ENCODE results near the gene LRRC8C.

The LRRC8C gene

DNA sequence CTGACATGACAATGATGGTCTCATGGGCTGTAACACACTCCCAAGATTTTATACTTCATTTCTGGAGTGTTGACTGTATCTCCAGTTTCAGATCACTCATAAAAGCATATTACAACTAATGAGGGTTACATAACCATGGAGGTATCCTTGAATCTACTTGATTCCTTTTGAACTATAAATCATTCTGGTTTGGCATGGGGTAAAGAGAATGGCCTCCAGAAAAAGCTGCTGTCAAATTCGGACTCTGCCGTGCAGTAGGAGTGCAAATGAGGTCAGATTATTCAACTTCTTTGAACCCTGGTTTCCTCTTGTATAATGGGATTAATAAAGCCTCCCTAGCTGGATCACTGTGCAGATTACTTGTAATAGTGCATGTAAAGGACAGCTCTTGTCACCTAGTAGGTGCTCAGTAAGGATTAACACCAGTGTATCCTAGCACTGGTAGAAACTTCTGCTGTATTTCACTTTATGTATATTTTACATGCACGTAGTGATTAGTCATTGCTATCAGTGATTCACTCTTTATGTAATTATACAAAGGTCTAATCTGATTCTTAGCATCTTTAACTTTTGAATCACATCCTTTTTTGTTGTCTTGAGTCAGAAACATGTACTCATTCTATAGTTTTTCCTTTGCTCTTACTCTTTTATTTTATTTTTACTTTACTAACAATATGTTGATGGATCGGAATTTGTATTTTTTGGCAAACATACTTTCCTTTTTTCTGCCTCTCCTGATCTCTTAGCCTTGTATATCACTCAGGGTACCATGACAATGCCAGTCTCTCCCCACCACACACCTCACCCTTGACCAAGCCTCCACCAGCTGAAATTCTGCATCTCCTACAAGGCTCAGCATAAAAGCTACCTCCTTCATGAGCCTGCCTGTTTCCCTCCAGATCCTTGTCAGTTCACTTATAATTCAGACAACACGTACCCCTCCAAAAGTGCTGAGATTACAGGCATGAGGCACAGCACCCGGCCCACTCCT, 3.2 kb downstream of the LRRC8C start:
- DNase-seq, result no peak

DNA sequence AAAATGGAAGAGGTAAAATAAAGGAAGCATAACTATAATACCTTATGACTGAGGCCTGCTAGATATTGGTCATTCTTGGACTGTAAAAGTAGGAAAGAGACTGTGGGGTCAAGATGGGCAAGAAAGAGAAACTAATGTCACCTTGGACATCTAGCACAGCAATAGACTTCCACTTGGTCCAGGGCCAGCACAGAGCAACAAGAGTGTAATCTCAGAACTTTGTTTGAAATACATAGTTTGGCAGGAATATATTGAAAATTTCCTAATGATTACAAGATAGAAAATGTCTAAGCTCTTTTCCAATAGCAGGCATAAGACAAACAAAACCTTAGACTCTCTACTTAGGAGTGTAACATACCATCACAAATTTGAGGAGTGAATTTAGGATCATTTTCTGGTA, 4.6 kb downstream of the LRRC8C start:
- no peak for DNase-seq

DNA sequence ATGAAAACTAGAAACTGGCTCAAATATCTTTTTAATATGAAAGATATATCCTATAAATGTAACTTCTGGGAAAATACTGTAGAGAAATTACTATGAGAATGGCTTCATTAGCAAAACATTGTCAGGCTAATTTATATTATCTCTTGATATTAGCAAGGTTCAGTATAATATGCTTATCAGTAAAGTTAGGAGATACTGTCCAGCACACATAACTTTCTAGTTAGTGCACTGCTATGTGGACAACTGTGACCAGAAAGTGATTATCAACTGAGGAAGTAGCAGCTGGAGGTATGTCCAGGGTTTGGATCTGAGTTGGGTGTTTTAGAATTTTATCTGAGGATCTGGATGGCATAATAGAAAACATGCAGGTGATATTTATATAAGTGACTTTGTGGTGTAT, 7.5 kb downstream of the LRRC8C start:
- DNase-seq, result no peak

DNA sequence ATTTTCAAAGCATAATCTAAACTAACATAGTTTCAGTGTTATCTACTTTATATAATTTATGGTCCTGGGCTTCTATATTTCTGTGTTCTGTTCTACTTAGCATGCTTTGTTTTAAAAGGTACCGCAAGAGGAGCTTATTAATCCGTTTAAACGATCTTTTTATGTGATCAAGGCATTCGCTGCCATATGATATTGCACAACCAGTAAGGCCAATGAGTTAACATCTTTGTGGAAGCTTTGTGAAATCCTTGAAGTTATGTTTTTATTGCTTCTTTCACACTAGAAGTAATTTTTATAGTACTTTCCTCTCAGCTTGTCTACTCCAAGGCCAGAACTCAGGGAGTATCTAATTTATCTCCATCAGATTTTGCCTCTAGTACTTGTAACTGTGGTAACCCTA, 8.9 kb downstream of the LRRC8C start:
- DNase-seq, result no peak

DNA sequence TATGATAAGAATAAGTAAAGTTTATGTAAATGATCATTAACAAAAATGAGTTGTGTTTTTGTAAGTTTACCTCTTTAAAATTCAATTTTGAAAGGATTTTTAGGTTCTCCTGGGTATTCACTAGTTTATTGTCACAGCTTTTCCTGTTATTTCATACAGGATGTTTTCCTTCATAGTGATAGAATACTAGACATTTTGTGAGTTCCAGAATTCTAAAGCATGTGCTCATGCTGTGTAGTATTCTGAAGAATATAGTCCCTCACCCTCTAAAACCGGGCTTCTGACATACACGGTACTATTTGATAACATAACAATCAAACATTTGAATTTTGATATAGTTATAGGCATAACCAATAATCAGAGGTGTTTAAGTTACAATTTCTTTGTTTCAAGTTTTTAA, 10.7 kb downstream of the LRRC8C start:
- DNase-seq, result no peak

DNA sequence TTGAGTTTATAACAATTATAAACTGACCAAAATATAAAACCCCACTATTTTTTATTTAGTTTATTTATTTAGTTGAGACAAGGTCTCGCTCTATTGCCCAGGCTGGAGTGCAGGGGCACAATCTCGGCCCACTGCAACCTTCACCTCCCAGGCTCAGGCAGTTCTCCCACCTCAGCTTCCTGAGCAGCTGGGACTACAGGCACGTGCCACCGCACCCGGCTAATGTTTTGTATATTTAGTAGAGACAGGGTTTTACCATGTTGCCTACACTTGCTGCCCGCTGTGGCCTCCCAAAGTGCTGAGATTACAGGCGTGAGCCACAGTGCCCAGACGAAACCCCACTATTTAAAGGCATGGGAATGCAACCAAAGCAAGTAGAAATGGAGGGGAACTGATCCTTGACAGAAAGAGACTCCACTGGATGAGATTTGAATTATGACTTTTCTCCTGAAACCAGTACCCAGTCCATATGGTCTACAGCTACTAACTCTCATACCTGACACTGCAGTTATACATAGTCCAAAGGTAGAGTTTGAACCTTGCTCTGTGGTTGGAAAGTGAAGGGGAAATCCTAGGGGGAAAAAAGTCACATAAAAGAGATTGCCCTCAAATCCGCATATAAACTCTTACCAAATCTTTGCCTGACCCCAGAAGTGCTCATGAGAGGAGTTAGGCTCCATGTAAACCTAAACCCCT, 11.3 kb downstream of the LRRC8C start:
- DNase-seq, result no peak

DNA sequence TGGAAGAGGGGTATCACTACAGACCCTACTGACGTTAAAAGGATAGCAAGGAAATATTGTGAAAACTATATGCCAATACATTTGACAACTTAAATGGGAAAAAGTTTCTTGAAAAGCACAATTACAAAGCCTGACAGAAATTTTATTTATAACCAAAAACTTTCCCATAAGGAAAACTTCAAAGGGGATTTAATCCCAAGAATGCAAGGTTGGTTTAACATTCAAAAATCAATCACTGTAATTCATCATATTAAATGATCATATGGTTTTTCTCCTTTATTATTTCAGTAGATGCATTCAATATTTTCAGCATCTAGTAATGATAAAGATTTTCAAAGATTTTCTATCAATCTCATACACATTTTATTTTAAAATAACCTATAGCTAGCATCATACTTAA, 13.3 kb downstream of the LRRC8C start:
- DNase-seq, result no peak

DNA sequence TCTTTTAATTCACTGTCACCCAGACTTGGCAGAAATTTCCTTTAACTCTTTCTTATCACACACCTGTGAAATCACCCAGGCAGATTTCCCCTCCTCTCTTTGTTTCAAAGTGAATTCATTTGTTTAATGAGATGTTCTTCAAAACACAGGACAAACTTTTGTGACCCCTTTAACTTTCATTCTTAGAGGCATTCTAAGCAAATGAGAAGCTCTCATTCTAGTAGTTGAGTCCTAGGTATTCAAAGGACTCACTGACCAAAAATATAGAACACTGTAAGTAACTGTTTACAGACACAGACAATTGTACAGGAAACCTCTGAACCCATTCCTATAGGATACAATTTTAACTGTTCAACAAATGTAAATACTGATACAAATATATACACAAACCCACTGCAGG, 16.9 kb downstream of the LRRC8C start:
- DNase-seq, result no peak

DNA sequence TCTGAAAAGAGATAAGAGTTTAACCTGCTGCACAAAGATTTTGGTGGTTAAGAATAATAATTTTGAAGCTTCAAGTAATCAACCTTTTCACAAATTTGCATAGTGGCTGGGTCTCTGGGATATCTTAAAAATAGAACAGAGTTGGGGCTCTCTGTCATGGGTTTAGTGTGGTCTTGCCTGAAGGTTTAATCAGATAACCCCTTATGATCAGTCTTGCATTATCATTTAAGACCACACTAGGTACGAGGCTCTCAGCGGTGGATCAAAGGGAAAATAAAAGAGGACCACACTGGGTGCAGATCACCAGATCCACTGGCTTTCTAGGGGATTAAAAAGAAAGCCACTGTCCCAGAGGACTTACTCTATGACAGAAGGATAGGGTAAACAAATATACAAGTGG, 19.5 kb downstream of the LRRC8C start:
- no peak for DNase-seq

DNA sequence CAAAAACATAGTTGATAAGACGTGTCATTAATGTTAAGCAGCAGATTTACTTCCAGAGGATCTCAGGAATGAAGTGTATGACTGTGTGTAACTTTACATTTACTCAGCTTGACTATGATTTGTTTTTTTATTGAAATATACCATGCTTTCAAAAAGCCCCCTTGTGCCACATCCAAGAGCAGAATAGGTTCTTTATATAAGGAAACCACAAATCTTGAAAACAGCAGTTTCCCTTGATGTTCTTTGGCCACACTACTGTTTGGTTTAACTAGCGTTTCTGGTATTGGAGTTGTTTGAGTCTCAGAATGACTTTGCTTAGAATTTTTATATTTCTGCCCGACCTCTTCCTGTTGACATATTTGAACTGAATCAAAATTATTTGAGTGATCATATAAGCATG, 25.0 kb downstream of the LRRC8C start:
- DNase-seq, result no peak

DNA sequence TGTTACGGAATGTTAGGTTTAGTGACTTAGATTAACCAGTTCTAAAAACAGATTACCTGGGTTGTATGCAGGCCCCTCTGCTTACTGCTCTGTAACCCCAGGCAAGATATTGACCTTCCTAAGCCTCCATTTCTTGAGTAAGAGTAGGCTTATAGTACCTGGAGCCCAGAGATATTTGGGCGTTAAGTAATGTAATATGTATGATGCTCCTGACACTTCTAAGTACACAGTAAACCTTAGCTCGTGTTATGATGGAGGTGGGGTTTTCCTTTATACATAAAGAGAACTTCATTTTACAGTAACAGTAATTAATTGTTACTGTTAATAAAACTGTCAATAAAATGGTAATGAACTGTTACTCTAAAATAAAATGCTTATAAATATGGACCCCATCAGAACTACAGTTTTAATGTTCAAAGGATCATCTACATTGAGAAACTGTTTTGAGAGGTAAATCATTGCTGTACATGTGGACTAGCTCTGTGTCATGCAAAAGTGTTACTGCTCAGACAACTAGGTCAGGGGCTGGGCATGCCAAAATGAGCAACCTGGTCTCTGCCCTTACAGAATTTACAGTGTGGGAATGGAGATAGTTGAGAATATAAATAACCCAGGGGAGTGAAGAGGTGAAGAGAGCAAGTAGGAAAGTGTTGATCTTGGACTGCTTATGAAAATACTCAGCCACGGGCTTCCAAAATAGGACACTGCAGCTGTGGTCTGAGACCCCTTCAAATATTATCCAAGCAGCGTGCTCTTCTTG, 26.6 kb downstream of the LRRC8C start:
- no peak for DNase-seq

DNA sequence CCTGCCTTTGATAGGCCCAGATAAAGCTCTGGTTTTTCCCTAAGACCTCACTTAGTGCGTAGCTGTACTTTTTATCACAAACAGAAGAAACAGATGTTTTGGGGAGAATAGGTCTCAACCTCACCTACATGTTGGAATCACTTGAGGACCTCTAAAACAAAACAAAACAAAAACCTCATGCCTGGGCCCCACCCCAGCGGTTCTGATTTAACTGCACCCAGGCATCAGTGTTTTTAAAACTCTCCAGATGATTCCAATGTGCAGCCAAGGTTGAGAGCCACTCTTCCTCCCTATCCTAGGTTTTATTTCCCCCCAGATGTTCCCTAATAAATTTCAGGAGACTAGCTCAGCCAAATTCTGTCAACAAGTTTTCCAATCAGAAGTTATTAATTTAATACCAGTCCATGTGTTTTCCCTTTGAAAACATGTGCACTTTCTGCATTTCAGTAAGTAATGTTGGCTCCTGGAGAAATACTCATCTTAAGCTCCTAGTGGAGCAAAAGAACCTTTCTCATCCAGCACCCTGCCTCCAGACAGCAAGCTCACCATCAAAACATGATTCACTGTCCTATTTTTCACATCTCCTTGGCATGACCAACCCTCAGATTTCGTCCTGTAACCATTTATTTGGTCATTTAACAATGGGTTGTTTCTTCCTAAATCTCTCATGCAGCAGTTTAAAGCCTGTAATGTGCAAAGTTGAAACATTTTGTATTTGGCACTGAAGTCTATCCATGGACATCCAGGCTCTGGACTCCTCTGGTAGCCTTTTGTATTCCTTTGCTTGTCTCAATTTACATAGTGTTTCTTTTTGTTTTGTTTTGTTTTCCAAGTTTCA, 27.5 kb downstream of the LRRC8C start:
- DNase-seq, result no peak

DNA sequence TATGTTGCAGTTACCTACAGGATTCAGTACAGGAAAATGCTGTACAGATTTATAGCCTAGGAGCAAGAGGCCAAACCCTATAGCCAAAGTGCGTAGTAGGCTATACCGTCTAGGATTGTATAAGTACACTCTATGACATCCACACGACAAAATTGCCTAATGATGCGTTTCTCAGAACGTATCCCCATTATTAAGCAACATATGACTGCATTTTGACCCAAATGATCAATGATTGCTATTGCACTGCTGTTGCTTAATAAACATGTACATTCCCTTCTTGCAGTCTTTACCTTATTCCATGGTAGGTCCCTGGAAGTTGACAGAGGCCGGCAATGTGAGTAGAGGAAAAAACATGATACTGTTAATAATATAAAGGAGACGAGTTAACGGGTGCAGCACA, 33.0 kb downstream of the LRRC8C start:
- DNase-seq, result no peak

DNA sequence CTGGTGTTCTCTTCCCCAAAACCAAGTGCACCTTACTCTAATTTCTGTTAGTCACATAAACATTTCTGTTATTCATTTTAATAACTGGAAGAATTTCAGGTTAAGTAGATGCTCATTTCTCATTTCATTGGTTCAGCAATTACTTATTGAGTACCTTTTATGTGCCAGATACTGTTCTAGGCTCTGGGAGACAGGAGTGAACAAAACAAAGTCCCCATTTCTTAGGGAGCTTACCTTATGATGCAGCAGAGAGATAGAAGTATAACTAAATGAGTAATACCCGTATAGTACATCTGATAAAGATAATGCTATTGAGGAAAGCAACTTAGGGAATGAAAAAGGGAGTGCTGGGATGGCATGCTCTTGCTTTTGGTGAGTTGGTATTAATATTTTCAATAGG, 33.7 kb downstream of the LRRC8C start:
- DNase-seq, result no peak

DNA sequence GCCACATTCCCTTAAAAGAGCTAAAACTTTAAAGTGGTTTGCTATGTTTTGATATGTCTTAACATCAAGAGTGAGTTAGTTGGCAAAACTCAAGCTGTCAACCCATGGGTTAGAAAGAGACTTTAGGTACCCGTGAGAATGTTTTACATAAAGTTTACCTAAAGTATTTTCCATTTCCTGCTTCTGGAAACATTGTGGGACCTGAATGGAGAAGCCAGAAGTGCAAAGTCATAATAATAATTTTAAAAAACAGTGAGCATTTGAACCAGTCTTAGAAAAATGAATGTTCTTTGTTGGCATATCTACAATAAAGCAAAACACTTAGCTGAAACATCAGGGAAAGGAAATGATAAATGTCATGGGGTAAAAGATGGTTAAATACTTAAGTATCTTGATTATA, 34.8 kb downstream of the LRRC8C start:
- no peak for DNase-seq

DNA sequence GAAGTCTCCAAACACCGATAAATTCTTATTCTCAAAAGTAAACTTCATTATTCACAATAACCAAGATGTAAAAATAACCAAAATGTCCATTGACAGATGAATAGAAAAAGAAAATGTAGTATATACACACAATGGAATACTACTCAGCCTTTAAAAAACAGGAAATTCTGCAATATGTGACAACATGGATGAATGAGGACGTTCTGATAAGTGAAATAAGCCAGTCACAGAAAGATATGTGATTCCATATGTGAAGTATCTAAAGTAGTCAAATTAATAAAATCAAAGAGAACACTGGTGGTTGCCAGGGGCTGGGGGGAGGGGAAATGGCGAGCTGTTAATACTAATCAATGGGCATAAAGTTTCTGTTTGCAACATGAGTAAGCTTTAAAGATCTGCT, 36.0 kb downstream of the LRRC8C start:
- DNase-seq, result no peak

DNA sequence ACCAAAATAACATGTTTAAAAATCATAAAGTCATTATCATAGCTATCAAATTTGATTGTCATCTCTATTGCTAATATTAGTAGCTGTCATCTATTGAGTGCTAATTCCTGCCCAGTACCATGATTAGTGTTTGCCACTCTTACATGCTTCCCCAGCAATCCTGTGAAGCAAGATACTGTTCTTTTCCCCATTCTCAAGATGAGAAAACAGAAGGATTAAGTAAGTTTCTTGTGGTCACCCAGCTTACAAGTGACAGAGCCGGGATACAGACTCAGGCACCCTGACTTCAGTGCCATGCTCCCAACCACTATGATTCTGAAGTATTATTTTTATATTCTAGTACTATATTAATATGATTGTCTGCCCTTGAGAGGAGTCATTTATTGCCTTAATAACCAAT, 36.5 kb downstream of the LRRC8C start:
- no peak for DNase-seq

DNA sequence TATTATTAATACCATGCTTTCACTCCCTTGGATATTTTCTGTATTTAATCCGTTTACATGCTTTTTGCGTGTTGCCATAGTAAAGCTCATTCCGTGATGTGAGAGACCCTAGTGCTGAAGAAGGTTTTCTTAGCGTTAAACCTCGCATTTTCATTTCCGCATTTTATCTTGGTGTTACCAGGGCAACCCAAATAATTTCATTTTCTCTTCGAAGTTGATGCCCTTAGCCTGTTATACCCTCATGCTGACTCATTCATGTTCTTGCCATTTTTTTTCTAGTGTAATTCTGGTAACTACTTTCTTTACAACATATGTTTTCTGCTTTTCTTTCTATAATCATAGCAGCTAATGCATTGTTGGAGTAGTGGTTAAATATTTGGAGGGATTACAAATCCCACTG, 37.2 kb downstream of the LRRC8C start:
- DNase-seq, result no peak

DNA sequence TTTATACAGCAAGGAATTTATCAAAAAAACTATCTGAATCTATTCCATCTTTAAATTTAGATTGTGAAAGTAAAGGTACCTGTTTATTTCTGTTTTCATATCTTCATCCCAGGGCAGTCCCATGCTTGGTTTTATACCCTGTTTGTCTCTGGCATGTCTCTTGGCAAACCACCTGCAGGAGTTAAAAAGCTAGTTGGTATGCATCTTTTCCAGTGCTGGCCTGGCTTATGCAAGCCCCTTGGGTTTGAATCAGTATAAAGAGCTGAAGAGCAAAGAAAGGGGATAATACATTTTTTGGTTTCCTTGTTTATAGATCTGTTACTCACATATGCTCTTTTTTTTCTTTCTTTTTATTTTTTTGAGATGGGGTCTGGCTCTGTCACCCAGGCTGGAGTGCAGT, 37.8 kb downstream of the LRRC8C start:
- DNase-seq, result no peak

DNA sequence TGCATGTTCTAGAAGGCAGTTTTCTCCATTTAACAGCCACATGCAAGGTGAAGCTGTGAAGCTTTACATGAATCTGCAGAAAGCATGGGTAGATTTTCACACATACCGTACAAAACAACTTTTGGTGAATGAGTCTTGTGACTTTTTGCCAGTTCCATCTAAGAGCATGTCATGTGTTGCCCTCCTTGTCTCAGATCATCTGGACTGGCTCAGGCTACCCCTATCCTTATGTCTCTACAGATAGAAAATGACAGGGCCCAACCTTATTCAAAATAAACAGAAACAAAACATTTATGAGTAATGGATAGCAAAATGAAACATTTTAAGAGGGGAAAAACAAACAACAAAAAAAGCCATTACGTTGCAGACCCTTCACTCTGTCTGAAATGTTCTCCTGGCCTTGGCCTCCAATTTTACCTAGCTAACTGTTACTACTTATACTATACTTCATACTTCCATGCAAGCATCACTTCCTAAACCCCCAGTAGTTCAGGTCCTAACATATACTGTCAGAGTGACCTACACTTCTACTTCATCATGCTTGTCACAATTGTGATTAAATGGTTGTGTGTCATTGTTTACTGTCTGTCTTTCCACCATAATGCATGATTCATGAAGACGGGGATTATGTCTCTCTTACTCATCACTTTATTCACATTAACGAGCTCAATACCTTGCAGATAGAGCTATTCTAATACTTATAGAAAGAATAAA, 39.0 kb downstream of the LRRC8C start:
- no peak for DNase-seq

DNA sequence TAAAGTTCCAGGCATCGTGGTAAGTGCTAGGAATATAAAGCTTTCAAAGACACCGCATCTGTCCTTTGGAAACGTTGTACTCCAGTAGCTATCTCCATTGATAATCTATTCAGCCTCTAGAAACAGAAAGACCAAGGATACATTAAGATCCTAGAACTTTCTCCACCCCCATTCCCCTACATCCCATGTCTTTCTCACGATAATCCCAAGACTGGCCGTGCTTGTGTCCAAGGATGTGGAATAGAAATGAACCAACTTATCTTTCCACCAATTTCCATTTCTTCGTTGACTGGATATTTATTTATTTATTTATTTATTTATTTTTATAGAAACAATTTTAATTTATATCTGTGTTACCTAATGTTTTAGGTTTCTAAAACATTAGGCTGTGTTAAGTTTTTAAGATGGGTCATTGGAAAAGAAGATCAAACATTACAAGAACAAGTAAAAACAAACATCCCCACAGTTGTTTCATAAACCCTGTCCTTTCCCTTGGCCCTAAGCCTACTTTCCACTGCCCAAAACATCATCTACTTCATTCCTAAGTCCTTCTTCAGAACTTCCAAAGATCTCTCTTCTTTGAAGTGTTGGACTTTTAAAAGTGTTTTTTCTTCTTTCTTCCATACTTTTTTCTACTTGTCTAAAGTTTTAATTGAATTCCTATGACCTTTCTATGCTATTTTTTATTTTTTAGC, 39.7 kb downstream of the LRRC8C start:
- DNase-seq, result no peak
